HG03565 (cell line): Measurements from ENCODE around the gene BRMS1.
"Not testable (repeated sequence)": the region's sequence is repeated elsewhere in the genome, so short reads cannot be mapped to it uniquely, and the experiment has no call there.

ENCODE experiments used
- ATAC-seq: cut with Tn5 transposase; IDR thresholded peaks from one replicate; pipeline ENCODE4 v1.9.1; 2021; ENCODE audit warnings: mild to moderate bottlenecking, moderate library complexity; ENCODE audit not compliant: unreplicated experiment

The BRMS1 gene, protein sequence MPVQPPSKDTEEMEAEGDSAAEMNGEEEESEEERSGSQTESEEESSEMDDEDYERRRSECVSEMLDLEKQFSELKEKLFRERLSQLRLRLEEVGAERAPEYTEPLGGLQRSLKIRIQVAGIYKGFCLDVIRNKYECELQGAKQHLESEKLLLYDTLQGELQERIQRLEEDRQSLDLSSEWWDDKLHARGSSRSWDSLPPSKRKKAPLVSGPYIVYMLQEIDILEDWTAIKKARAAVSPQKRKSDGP

DNA sequence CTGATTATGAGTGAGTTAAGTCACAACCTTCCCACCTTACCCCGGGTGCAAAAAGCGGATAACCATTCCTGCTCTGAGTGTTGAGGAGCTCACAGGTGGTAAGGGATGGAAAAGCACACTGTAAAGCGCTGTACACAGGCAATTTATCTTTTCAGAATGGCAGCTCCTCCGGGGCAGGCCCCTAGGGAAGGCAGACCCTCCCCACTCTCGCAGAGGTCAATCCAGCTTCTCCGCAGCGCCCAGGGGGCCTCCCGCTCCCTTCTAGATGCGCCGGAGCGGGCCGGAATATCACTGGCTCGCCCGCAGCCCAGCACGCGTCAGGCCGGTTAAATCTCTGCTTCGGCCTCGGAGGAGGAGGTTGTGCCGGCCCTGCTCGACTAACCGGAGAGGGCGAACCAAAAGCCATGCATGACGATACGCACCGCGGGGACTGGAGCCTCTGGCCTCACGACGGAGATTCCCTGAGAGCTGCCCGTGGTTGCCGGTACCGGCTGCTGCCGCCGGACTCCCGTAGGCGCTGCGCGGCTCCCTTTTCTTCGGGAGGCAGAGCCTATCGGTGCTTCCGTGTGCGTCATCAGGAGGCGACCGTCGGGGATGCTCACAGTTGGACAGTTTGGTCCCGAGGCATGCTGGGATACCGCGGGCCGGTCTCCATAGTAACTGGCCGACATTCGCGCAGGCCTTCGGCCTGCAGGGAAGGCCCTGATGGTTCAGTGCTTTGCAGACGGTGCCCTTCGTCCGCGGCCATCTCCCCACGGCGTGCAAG, at the start of gene BRMS1:
Gene BRMS1, minus strand, starts transcription at position 555 of the 766 bp plus-strand sequence. CDS start 2,870 bp downstream, outside the sequence.
- ATAC-seq: peak; percentile 61

DNA sequence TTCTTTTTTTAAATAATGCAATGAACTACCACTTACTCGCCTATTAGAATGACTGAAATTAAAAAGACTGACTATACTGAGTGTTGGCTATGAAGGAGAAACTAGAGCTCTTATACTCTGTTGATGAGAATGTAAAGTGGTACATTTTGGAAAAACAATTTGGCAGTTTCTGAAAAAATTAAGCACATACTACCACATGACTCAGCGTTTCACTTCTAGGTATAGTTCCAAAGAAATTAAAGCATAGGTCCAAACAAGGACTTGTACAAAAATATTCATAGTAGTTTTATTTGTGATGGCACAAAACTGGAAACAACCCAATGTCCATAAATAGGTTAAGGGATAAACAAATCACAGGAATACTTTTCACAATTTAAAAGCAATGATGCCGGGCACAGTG, 49.0 kb upstream of the BRMS1 start:
- no peak for ATAC-seq

DNA sequence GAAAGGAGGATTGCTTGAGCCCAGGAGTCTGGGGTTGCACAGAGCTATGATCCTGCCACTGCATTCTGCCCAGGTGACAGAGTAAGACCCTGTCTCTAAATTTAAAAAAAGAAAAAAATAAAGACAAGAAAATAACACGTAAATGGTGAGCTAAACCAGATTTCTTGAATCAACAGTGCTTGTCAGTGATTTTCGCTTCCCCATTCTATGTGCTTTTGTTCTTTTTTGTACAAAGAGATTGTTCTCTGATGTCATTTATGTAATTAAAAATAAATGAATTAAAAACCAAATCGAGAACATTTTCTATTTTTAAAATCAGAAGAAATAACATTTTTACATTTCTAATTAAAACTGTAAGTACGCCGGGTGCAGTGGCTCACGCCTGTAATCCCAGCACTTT, 46.4 kb upstream of the BRMS1 start:
- no peak for ATAC-seq

DNA sequence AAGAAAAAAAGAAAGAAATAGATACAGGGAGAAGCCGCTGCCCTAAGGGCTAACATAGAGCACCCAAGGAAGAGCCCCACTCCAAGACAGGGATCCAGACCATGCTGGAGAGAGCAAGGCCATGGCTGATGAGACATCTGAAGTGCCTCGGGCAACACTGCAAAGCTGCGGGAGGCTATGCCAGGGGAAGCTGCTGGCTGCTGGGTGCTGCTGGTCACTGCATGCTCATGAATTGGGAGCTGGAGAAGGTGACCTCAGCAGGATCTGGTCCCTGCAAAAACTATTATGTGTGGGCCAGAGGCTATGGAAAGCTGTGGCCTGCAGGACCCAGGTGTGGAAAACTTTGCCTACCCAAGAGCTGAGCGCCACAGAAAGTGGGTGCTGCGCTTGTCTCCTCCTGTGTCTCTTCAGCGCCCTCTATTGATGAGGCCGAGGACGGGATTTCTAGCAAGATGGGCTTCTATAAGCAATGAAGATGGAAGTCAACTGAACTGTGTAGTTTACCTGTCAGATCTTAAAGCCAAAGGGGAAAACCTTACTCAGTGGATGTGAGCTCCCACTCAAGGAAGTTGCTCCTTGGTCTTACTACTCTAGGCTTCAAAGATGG, 44.0 kb upstream of the BRMS1 start:
- no peak for ATAC-seq

DNA sequence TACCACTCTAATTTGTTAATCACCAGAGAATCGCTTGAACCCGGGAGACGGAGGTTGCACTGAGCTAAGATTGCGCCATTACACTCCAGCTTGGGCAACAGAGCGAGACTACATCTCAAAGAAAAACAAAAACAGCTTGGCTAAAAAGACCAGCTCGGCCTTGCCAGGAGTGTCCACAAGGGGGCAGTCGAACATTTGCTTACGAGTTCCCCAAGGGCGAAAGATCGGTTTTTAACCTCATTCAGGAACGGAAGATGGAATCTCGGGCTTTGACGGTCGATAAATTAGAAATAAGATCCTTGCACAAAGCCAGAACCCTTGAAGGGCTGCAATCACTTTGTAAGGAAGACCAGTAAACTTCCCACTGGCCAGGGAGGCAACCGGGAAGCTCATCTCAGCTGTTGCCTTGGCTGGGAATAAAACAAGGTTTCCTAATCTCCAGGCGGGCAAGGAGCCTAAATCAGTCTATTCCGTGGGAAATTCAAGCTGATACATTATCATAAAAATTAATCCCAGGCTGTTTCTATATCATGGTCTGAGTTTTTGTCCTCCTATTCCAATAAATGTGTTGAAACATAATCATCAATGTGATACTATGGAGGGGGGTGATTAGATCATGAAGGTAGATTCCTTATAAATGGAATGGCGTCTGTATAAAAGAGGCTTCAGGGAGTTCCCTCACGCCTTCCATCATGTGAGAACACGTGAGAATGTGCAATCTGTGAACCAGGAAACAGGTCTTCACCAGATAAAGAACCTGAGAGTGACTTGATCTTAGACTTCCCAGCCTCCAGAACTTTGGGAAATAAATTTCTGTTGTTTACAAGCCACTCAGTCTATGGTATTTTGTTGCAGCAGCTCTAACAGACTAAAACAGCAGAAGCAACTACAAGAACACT, 41.5 kb upstream of the BRMS1 start:
- no peak for ATAC-seq

DNA sequence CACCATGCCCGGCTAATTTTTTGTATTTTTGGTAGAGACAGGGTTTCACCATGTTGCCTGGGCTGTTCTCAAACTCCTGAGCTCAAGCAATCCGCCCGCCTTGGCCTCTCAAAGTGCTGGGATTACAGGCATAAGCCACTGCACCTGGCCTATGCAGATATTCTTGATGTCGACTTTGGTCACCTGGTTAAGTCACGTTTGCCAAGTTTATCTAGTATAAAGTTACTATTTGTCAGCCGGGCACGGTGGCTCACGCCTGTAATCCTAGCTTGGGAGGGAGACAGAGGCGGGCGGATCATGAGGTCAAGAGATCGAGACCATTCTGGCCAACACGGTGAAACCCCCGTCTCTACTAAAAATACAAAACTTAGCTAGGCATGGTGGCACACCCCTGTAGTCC, 39.4 kb upstream of the BRMS1 start:
- ATAC-seq: not testable (repeated sequence)

DNA sequence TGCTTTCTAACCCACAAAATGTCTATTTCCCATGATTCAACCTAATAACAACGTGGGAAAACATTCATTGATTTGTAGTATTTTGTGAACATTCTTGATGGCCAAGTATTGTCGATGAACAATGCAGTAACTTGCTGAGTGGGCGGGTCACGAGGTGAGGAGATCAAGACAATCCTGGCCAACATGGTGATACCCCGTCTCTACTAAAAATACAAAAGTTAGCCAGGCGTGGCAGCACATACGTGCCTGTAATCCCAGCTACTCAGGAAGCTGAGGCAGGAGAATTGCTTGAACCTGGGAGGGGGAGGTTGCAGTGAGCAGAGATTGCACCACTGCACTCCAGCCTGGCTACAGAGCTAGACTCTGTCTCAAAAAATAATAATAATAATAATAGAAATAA, 35.4 kb upstream of the BRMS1 start:
- ATAC-seq: not testable (repeated sequence)

DNA sequence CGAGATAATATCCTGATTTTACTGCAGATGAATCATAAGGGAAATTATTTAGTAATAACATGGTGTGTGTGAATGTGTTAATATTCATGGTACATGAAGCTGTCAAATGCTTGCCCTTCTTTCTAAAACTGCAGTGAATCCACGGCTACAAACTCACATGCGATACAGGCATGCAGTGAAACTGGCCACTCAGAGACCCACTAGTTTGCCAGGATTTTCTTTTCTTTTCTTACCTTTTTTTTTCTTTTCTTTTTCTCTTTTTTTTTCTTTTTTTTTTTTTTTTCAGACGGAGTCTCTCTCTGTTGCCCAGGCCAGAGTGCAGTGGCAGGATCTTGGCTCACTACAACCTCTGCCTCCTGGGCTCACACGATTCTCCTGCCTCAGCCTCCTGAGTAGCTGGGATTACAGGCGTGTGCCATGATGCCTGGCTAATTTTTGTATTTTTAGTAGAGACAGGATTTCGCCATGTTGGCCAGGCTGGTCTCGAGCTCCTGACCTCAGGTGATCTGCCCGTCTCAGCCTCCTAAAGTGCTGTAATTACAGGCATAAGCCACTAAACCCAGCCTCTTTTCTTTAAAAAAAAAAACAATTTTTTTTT, 28.9 kb upstream of the BRMS1 start:
- ATAC-seq: not testable (repeated sequence)

DNA sequence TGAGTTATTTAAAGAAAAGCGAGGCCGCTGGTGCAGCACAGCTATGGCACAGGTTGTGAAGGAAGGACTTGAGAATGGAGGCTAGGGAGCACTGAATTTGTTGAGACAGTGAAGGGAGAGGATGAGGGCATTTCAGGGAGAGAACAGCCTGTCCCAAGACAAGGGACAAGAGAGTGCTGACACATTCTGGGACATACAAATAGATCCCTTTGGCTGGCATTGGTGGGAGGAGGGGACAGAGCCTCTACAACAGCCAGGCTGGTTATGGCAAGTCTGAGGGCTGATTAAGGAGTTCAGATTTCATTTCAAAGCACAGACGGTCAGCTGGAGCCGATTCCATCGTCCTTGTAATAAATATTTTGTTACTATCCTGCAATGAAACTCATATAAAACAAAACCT, 28.4 kb upstream of the BRMS1 start:
- ATAC-seq: no peak

DNA sequence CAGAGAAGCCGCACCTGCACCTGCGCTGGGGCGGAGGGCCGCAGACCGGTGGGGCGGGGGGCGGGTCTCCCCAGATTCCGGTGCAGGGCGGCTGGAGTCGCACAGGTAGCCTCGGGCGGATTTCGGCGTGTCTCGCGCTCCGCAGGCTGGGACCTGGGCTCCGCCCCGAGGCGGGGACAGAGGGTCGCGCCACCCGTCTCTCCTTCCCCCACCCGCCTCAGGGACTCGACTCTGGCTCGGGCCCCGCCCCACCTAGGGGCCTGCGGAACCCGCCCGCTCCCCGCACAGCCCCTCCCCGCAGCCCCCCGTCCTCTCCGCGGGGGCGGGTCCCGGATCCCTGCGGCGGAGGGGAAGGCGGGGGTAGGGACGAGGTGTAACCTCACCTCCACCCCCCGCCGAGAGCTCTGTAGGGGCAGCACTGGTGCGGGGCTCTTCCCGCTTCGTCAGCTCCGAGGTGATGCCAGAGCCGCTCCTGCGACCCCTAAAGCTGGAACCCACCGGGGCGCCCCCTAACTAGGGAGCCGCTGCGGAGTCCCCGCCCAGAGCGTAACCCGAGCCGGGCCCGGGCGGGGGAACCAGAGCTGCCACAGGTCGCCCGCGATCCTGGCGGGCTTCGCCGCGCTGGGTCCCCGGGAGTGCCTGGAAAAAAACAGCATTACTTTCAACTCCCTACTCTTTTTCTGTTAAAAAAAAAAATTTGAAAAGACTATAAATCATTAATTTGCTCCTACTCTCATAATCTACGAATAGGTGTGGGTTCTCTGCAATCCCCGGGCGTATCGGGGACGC, 26.9 kb upstream of the BRMS1 start, which contains the start of gene SLC29A2:
Gene SLC29A2, minus strand, starts transcription at position 134 of the 789 bp plus-strand sequence. CDS start 169 bp downstream, outside the sequence.
- peak; percentile 51 for ATAC-seq

DNA sequence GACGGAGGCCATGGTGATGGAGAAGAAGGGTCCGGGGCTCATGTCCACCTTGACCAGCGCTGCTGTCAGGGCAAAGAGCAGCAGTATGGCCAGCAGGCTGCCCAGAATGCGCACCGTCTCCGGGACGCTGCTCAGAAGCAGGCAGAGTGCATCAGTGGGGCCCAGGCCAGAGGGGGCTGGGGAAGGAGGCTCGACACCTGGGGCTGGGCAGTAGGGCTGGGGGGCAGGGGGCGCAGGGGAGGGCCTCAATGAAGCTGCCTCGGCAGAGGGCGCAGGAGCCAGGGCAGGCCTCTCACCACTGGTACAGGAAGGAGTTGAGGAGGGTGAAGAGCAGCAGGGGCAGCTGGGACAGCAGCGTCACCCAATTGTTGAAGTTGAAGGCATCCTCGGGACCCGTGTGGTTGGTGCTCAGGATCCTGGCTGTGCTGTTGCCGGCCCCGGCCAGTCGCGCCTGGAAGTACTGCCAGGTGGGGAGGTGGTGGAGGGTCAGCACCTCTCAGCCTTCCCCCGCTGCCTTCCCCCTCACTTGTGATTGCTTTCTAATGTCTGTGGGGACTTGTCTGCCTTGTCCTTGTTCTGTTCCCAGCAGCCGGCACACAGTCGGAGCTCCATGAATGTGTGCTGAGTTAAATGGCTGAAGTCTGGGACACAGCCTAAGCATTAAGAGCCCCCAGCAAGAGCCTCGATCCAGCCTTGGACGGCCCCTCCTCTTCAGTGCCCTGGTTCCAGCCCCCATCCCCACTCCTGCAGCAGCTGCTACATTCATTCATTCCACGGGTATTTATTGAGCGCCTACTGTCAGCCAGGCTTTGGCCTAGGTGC, 24.4 kb upstream of the BRMS1 start:
- no peak for ATAC-seq

DNA sequence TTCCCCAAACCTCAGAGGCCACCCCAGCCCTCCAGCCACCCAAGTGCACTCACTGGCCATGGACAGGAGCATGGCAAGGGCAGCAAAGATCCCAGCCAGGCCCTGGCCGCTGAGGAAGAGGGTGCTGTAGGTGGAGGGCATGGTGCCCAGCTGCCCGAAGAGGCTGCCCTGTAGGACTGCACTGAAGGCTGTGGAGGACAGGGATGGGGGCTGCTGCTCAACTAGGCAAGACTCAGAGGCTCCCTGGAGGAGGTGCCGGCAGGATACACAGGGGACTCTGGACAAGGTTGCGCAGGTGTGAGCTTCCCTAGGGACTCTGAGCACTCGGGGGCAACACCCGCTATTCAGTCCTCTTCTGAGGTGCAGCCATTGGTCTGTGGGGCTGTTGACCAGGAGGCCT, 23.6 kb upstream of the BRMS1 start:
- no peak for ATAC-seq

DNA sequence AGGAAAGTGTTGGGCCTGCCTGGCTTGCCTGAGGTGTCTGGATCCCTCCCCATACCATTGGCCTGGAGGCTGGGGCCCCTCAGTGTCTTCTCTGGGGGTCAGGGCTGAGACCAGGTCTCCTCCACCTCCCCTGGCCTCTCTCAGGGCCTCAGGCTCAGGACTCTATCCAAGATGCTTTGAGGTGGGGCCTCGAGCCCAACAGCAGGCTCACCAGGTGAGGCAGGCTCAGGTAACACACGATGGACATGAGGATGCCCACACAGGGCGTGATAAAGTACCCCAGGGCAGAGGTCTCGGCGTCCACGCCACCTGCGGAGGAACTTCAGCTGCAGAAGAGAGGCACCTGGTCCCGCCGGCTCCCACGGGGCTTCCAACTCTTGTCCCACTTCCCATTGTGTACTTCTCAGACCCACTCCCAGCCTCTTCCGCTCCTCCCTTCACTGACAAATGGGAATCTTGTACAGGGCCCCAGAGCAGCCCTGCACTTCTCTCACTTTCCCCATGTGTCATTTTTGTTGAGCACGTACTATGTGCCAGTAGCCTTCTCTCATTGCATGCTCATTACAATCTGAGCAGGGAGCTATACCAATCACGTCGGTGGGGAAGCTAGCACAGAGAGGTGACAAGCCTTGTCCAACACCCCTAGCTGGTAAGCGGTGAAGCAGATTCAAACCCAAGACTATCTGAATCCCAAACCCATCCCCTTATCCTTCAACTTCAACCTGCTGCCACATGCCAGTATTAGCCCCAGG, 22.8 kb upstream of the BRMS1 start:
- no peak for ATAC-seq

DNA sequence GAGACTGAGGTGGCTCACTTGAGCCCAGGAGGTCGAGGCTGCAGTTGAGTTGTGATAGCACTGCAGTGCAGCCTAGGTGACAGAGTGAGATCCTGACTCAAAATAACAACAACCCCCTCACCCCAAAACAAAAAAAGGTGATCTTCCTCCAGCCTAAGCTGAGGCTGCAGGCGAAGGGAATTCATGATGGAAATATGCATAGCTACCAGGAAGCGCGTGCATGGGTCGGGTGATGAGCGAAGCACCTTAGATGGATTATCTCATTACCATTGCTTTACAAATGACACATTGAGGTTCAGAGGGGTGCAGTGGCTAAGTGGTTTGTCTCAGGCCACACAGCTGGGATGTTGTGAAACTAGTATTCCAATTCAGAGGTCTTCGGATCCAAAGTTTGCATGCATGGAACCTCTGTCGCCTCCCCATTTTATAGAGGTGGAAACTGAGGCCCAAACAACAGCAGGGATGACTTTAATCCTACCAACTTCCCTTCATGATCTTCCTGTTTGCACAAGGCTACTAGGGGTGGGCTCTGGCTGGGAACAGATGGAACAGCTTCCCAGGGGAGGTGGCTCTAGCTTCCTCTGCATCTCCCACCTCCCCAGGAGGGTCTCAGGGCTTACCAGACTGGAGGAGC, 22.1 kb upstream of the BRMS1 start:
- no peak for ATAC-seq

DNA sequence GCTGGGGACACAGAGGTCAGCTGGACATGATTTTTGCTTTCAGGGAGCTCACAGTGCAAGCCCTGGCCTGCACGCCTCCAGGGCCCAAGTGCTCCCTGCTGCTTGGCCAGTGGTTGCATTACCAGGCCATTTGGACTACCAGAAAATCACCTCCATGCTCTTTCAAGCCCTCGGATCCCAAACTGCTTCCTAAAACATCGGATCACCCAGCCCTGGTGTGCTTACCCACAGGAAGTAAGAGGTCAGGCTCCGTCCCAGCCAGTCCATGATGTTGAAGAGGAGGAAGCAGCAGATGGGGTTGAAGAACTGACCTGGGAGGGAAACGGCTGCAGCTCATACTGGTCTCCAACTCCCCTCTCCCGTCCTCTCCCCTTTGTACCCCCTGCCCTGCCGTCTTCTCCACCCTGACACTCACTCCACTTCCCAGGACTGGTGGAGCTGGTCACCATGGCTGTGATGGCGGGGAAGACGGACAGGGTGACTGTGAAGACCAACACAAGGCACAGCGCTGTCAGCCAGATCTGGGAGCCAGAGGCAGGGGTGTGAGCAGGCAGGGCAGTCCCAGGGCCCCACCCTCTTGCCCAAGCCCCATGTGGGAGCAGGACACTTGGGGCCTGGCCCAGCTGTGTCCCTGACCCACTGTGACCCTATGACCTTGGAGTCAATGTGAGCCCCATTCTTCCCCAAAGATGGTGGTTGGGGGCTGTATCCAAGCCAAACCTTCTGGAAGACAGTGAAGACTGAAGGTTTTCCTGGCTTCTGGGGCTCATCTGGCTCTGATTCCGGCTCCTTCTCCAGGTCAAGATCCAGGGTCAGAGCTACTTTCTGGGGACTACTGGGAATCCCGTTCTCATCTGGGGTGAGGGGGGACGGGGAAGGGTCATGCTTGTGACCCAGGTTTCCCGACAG, 21.1 kb upstream of the BRMS1 start:
- ATAC-seq: no peak

DNA sequence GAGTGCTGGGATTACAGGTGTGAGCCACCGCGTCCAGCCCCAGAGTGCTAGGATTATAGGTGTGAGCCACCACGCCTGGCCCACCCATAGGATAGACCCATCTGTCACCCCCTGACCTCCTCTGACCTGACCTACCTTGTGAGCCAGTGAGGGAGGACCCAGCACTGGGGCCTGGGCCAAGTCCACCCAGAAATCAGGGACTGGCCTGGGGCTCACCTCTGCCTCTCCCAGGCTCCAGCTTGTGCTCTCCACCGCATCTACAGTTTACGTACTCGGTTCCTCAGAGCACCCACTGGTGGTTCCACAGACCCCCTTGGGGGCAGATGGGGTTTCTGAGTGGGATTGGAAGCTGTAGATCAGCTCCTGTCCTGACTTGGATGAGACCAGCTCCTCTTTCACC, 20.3 kb upstream of the BRMS1 start:
- ATAC-seq: no peak
